ENCODE data around the gene ANK2.
"Not testable (repeated sequence)": the region's sequence is repeated elsewhere in the genome, so short reads cannot be mapped to it uniquely, and the experiment has no call there.

ANK2 gene

GRCh38 chr4:113183032-113183605, 133.7 kb downstream of the ANK2 start:
- in situ Hi-C loops (cut with HindIII; ENCODE audit: low sequenced_read_pairs), result no loop called here

GRCh38 chr4:113186220-113186619, 136.8 kb downstream of the ANK2 start:
- in situ Hi-C loops (cut with HindIII; ENCODE audit: low sequenced_read_pairs), result not testable (repeated sequence)

DNA sequence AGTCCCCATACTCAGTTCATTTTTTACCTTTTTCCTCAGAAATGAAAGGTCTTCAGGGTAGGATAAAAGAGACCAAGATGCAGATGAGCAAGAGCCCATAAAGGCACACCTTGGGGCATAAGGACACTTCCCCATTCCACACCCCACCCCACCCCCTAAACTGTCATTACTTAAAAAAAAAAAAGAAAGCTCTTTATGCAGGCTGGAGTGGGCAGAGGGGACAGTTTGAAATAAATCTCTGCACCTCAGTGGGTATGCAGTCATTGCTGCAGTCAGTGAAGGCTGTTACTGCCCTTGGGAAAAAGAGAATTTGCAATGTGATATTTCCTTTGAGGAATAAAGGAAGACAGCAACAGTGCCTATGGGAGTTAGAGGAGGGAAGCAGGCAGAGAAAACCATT, 137.5 kb downstream of the ANK2 start:
- in situ Hi-C loops (cut with HindIII; ENCODE audit: low sequenced_read_pairs), result no loop called here

GRCh38 chr4:113187358-113187757, 137.9 kb downstream of the ANK2 start:
- in situ Hi-C loops (cut with HindIII; ENCODE audit: low sequenced_read_pairs), result no loop called here

DNA sequence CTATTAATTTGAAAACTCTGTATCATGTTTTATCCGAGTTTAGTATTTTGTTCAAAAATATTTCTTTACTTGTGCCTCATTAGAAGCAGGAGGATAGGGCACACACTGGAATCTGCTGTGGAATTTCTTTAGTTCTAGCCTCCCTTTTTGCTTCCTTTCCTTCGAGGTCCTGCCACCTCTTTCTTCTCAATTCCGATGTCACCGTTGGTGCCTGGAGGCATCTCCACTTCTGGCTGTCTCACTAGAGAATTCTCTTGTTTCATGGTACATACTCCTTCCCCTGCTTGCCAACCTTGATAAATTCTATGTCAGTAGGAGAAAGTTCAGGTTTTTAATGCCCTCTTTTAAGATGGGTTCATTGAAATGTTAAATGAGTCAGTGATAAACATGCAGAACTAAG, 140.1 kb downstream of the ANK2 start:
- in situ Hi-C loops (cut with HindIII; ENCODE audit: low sequenced_read_pairs), result no loop called here

- in situ Hi-C loops (cut with HindIII; ENCODE audit: low sequenced_read_pairs), result no loop called here
Measured at GRCh38 chr4:113209153-113209552, 159.7 kb downstream of the ANK2 start.

GRCh38 chr4:113209652-113210320, 160.3 kb downstream of the ANK2 start:
- in situ Hi-C loops (cut with HindIII; ENCODE audit: low sequenced_read_pairs), result no loop called here

- in situ Hi-C loops (cut with HindIII; ENCODE audit: low sequenced_read_pairs), result no loop called here
Measured at GRCh38 chr4:113212613-113213012, 163.2 kb downstream of the ANK2 start.

DNA sequence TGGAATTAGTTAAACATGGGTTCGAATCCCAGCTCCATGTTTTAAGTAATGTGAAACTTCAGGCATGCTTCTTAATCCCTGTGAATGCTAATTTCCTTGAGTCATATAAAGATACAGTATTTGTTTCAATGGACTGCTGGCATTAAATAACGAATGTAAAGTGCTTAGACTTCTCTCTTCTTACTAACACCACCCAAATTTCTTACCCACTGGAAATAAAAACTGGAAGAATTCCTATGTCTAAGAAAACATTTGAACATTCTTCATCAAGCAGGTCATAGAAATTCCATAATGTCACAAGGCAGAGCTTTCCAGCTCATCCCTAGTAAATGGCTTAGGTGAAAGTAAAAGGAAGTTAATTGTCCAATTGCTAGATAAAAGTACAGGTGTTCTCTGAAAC, 172.5 kb downstream of the ANK2 start:
- in situ Hi-C loops (cut with HindIII; ENCODE audit: low sequenced_read_pairs), result no loop called here

DNA sequence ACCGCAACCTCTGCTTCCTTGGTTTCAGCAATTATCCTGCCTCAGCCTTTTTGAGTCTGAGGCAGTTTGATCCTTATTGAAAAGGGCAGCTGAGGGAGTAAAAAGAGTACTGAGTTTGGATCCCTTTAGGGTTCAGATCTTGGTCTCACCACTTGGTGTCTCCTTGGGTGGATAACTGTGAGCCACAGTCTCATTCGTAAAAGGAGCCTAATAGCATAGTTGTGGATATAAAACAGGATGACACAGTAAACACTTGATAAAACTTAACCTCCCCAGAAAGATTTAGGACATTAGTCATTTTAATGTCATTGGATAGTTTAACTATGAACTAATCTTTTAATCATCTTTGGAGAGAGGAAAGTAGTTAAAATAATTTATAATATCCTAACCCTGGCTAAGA, 173.0 kb downstream of the ANK2 start:
- in situ Hi-C loops (cut with HindIII; ENCODE audit: low sequenced_read_pairs), result no loop called here

GRCh38 chr4:113223001-113223400, 173.5 kb downstream of the ANK2 start:
- in situ Hi-C loops (cut with HindIII; ENCODE audit: low sequenced_read_pairs), result no loop called here

GRCh38 chr4:113232194-113232593, 182.7 kb downstream of the ANK2 start:
- in situ Hi-C loops (cut with HindIII; ENCODE audit: low sequenced_read_pairs), result no loop called here

- in situ Hi-C loops (cut with HindIII; ENCODE audit: low sequenced_read_pairs), result no loop called here
Measured at GRCh38 chr4:113236916-113237315, 187.5 kb downstream of the ANK2 start.

- in situ Hi-C loops (cut with HindIII; ENCODE audit: low sequenced_read_pairs), result no loop called here
Measured at GRCh38 chr4:113243312-113243711, 193.9 kb downstream of the ANK2 start.

GRCh38 chr4:113244747-113245146, 195.3 kb downstream of the ANK2 start:
- in situ Hi-C loops (cut with HindIII; ENCODE audit: low sequenced_read_pairs), result not testable (repeated sequence)

DNA sequence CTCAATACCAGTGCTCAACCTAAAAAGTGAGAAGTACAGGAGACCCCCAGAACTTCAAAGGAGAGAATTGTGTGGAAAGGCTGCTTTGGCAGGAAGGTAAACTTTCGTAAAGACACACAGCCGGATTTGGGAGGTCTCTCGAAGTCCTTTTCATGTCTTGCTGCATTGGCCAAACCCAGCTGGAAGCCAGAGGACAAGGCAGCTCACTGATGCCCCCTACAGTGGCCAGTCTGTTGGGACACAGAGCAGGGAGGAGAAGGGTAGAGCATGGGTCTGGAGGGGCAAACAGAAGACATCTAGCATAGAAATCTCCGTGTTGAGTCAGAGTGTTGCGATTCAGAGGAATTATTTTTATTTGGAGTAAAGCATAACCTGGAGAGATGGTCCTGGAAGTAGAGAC, 198.9 kb downstream of the ANK2 start:
- in situ Hi-C loops (cut with HindIII; ENCODE audit: low sequenced_read_pairs), result no loop called here

DNA sequence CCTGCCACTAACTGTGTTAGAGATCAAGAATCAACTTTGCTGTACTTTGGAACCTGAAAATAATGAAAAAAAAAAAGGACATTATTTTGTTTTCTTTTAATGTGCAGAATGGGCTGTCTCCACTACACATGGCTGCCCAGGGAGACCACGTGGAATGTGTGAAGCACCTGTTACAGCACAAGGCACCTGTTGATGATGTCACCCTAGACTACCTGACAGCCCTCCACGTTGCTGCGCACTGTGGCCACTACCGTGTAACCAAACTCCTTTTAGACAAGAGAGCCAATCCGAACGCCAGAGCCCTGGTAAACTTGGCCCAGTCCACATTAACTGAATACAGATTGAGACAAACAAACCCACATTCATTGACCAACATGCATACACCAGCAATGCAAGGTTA, 206.2 kb downstream of the ANK2 start:
- in situ Hi-C loops (cut with HindIII; ENCODE audit: low sequenced_read_pairs), result no loop called here

DNA sequence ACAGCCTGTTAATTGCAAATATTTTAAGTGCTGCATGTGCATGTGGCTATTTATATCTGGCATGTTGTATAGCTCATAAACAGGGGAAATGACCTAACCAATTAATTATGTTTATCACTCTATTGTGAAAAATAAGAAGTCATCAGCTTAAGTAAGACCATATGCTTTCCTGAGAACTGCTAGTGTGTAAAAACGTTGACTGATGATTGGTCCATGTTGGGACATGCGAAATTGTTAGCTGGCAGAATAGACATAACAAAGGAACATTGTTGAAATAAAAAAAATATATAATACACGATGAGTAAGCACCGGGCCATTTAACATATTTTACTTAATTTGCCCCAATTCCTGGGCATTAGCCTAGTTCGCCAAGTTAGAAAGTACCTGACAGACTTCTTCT, 207.5 kb downstream of the ANK2 start:
- in situ Hi-C loops (cut with HindIII; ENCODE audit: low sequenced_read_pairs), result no loop called here

DNA sequence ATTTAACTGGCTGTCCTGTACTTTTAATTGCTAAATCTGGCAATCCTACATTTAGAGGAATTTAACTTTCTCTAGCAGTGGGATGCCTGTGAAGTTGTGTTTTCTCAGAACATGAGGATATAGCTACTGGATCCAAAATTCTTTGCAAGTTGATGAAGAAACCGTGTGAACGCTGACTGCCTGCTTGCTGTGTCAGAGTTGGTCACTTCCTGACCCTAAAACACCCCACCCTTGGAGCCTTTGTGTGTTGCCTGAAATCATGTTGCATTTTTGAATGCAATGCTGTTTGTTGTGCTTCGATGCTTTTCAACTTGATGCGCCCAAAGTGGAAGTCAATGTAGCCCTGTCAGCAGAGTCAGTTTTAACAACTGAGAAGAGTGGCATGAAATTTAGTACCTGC, 211.2 kb downstream of the ANK2 start:
- in situ Hi-C loops (cut with HindIII; ENCODE audit: low sequenced_read_pairs), result no loop called here

DNA sequence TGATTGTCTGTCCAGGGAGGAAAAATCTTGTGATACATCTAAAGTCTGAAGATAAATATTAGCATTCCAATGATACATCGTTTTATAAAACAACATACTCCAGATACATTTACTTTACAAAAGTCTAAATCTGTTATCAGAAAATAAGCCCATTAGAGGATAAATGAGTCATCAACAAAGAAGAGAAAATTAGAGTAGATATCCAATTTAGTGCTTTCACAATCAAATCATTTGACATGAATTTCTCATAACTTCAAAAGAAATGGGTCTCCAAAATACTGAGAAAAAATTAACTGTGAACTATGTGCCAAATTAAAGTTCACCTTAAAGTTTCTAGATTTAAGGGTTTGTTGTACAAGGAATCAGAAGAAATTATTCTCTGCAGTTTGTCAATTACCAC, 213.8 kb downstream of the ANK2 start:
- in situ Hi-C loops (cut with HindIII; ENCODE audit: low sequenced_read_pairs), result no loop called here

- in situ Hi-C loops (cut with HindIII; ENCODE audit: low sequenced_read_pairs), result no loop called here
Measured at GRCh38 chr4:113270520-113271319, 221.3 kb downstream of the ANK2 start.

DNA sequence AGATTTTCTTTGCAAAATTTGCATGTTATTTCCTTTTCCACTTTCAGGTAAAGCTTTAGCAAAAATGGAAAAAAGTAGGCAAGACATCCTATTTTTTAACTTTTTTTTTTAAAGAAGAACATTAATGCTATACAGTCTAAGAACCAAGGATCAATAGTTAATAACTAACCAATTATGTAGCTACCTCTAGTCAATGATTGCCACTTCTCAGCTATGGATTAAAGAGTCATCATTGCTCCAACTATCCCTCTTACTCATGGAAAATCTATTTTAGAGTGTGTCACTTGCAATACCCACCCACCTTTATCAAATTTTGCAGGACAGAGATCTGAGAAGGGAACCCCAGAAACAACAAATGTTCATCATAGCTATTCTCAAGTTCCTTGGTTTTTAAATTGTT, 223.1 kb downstream of the ANK2 start:
- in situ Hi-C loops (cut with HindIII; ENCODE audit: low sequenced_read_pairs), result no loop called here
